ENCODE results near the gene PITPNM3. TPM values are rescaled to one million over a fixed set of nuclear protein-coding genes. Genes with fewer than 3 reads are reported as not detected.

Gene PITPNM3
- polyA plus RNA-seq, 3 donors, result 0.29 TPM; not detected in 2

- Histone ChIP-seq H3K79me2 (ENCODE audit: insufficient read depth, low read length) (no peaks in the 10 kb centered on the region), H3K4me1 (ENCODE audit: control insufficient read depth in 1 of 2, insufficient read depth in 2 of 2, low read length in 2 of 2) (no peaks in the 10 kb centered on the region), H3K9me3 (replicated peaks in 1 of 2; ENCODE audit: control insufficient read depth in 1 of 2, insufficient read depth in 1 of 2, low read length in 2 of 2) (no peaks in the 10 kb centered on the region), H4K20me1 (ENCODE audit: insufficient read depth, low read length) (no peaks in the 10 kb centered on the region), H3K9ac (ENCODE audit: insufficient read depth, low read length, poor library complexity, severe bottlenecking) (no peak overlapping the region), H3K4me2 (replicated peaks; ENCODE audit: extremely low read depth, low read length, poor library complexity, severe bottlenecking) (no peak overlapping the region), H2AFZ (ENCODE audit: insufficient read depth, low read depth, low read length, poor library complexity, severe bottlenecking) (no peak overlapping the region), H3K27ac (ENCODE audit: low read depth in 1 of 2, low read length in 2 of 2) (no peak overlapping the region), H3K36me3 (replicated peaks in 1 of 2; ENCODE audit: control insufficient read depth in 1 of 2, insufficient read depth in 2 of 2, low read length in 2 of 2) (no peaks in the 10 kb centered on the region), H3K27me3 (ENCODE audit: control insufficient read depth in 2 of 2, insufficient read depth in 2 of 2, low read length in 2 of 2) (no peaks in the 10 kb centered on the region), H3K4me3 (replicated peaks in 1 of 3; ENCODE audit: low read depth in 2 of 3, low read length in 3 of 3) (no peak overlapping the region)
- no peaks in the 10 kb centered on the region for H3K4me1 Mint-ChIP-seq
- DNase-seq, result no peak
- no peak overlapping the region for H3K27ac Mint-ChIP-seq
- H3K27me3 Mint-ChIP-seq (ENCODE audit: low read depth in 3 of 3), result peaks cover 0 to 7% (median 2%) of the 10 kb centered on the region in 3 donors
- TF ChIP-seq, protein P1, sequence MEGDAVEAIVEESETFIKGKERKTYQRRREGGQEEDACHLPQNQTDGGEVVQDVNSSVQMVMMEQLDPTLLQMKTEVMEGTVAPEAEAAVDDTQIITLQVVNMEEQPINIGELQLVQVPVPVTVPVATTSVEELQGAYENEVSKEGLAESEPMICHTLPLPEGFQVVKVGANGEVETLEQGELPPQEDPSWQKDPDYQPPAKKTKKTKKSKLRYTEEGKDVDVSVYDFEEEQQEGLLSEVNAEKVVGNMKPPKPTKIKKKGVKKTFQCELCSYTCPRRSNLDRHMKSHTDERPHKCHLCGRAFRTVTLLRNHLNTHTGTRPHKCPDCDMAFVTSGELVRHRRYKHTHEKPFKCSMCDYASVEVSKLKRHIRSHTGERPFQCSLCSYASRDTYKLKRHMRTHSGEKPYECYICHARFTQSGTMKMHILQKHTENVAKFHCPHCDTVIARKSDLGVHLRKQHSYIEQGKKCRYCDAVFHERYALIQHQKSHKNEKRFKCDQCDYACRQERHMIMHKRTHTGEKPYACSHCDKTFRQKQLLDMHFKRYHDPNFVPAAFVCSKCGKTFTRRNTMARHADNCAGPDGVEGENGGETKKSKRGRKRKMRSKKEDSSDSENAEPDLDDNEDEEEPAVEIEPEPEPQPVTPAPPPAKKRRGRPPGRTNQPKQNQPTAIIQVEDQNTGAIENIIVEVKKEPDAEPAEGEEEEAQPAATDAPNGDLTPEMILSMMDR (IDR thresholded peaks at IDR 0.05), result no peak
- H3K36me3 Mint-ChIP-seq, result no peaks in the 10 kb centered on the region
- peaks cover 0 to 3% (median 0%) of the 10 kb centered on the region in 7 donors for H3K9me3 Mint-ChIP-seq
- intact Hi-C loops (cut with micrococcal nuclease), result no loop called here
- WGBS (ENCODE audit: insufficient coverage), result 80% methylated on average over 2 of the region's 3 CpGs
- no peak overlapping the region for H3K4me3 Mint-ChIP-seq
These were observed 33.0 kb downstream of the PITPNM3 start for GRCh38 chr17:6523330-6523729.

DNA sequence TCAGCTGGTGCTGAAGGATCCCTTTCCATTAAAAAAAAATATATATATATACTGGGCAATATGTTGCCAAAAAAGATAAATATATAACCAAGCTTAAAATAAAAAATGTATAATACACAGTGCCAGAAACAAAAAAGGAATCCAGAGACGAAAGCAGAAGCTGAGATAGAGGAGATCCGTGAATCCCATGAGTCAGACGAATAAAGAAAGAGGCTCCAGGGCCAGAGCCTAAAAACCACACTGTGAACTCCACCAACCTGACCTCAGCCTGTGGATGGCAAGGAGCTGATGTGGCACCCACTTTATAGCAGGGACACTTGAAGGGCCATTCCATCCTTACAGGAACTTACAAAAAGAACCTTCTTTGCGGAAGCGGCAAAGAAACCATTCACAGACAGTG lies 34.8 kb downstream of the PITPNM3 start:
- Histone ChIP-seq H4K20me1 (ENCODE audit: insufficient read depth, low read length) (no peaks in the 10 kb centered on the region), H3K4me2 (replicated peaks; ENCODE audit: extremely low read depth, low read length, poor library complexity, severe bottlenecking) (no peak overlapping the region), H3K27me3 (ENCODE audit: control insufficient read depth in 2 of 2, insufficient read depth in 2 of 2, low read length in 2 of 2) (no peaks in the 10 kb centered on the region), H2AFZ (ENCODE audit: insufficient read depth, low read depth, low read length, poor library complexity, severe bottlenecking) (no peak overlapping the region), H3K4me1 (ENCODE audit: control insufficient read depth in 1 of 2, insufficient read depth in 2 of 2, low read length in 2 of 2) (no peaks in the 10 kb centered on the region), H3K79me2 (ENCODE audit: insufficient read depth, low read length) (no peaks in the 10 kb centered on the region), H3K36me3 (replicated peaks in 1 of 2; ENCODE audit: control insufficient read depth in 1 of 2, insufficient read depth in 2 of 2, low read length in 2 of 2) (no peaks in the 10 kb centered on the region), H3K4me3 (replicated peaks in 1 of 3; ENCODE audit: low read depth in 2 of 3, low read length in 3 of 3) (no peak overlapping the region), H3K27ac (ENCODE audit: low read depth in 1 of 2, low read length in 2 of 2) (no peak overlapping the region), H3K9me3 (replicated peaks in 1 of 2; ENCODE audit: control insufficient read depth in 1 of 2, insufficient read depth in 1 of 2, low read length in 2 of 2) (no peaks in the 10 kb centered on the region), H3K9ac (ENCODE audit: insufficient read depth, low read length, poor library complexity, severe bottlenecking) (no peak overlapping the region)
- Mint-ChIP-seq H3K9me3 (peaks cover 0 to 3% (median 0%) of the 10 kb centered on the region in 7 donors), H3K4me1 (peaks cover 2% of the 10 kb centered on the region), H3K27ac (no peak overlapping the region), H3K36me3 (no peaks in the 10 kb centered on the region), H3K4me3 (no peak overlapping the region), H3K27me3 (ENCODE audit: low read depth in 3 of 3) (peaks cover 0 to 7% (median 2%) of the 10 kb centered on the region in 3 donors)
- no peak for DNase-seq
- intact Hi-C loops (cut with micrococcal nuclease), result no loop called here
- WGBS (ENCODE audit: insufficient coverage), result 100% methylated on average over 2 of the region's 5 CpGs
- TF ChIP-seq, protein P1 (IDR thresholded peaks at IDR 0.05), result no peak
